Measurements from ENCODE around the gene FANCC.

Gene FANCC

DNA sequence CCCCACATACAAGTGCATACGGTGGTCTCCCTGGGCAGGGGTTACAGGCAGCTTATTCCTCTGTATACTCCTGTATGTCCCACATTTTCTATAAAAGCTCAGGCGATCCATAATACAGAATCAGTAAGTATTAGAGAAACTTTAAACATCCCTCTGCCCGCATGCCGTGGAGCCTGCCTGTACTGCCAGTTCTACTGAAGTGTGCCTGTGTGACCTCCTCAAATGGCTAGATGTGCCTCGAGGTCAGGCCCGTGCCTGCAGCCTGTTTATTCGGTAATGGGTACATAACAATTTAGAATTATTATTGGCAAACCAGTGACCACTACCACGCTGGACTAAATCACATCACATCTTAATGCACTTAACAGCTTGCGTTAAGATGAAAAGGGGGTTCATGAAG, 190.8 kb downstream of the FANCC start:
- no peak overlapping the region for H3K4me3 Mint-ChIP-seq
- peaks cover 2% of the 10 kb centered on the region for H3K4me1 Mint-ChIP-seq
- H3K27ac Mint-ChIP-seq = no peak overlapping the region
- CTCF ChIA-PET = interaction anchor here (0.6 to 8.3 kb wide), 10 partner anchors 10 to 457 kb away, joined by 3 to 164 read pairs (median 7); no protein-coding TSS in a partner anchor
- no peaks in the 10 kb centered on the region for H3K9me3 Mint-ChIP-seq
- H3K27me3 Mint-ChIP-seq = peaks cover 4% of the 10 kb centered on the region
- no peak for DNase-seq
- H3K36me3 Mint-ChIP-seq = no peaks in the 10 kb centered on the region

DNA sequence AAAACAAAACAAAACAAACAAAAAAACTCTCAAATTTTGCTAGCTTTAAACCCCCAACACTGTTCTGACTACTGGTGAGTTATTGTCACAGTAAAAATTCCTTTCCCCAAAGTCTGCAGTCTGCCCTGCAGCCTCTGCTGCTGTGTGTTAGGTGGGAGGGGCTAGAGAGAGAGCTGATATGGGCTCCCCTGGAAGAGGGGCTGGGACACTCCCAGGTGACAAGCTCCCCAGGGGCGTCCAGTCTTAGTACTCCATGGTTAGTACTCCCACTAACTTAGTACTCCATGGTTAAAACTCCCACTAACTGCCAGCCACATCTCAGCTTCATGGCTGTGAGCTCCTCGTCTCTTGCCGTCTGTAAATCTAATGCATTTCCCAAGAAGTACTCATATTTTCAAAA, 191.9 kb downstream of the FANCC start:
- H3K4me1 Mint-ChIP-seq = peaks cover 2% of the 10 kb centered on the region
- H3K4me3 Mint-ChIP-seq = no peak overlapping the region
- H3K27ac Mint-ChIP-seq = no peak overlapping the region
- CTCF ChIA-PET = interaction anchor here (0.8 to 8.3 kb wide), 8 partner anchors 8 to 456 kb away, joined by 3 to 164 read pairs (median 6); no protein-coding TSS in a partner anchor
- no peaks in the 10 kb centered on the region for H3K9me3 Mint-ChIP-seq
- DNase-seq = no peak
- no peaks in the 10 kb centered on the region for H3K27me3 Mint-ChIP-seq
- H3K36me3 Mint-ChIP-seq = no peaks in the 10 kb centered on the region

DNA sequence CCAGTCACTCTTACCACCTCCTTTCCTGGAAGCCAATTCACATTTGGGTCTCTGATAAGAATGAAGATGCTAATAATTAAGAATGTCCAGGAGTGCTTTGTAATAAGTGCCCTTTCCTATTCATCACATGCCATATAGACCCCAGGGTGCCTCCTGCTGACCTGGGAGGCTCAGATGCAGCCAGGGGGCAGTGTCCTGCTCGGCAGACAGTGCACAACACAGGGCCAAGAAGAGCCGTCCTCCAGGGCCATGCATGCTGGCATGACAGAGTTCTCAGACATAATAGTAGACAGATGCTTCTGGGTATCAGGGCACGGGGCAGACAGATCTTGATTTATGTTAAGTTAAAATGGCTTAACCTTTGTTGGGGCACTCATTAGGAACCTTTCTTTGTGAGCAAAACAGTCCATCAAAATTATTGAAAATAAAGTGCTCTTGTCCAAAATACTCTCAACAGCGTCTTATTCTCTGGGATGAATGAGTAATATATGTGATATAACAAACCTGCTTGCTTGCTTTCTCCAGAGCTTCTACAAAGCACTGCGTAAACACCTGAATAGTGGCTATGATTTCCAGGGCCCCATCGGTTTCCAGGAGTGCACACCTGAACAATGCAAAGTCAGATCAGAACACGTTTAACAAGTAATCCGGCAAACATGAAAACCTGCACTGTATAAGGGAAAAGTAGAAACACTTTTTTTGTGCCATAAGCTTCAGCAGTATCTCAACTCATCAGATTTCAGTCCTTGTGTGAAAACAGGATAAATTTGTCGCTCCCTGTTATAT, 192.7 kb downstream of the FANCC start:
- CTCF ChIA-PET = interaction anchor here (0.8 to 8.3 kb wide), 5 partner anchors 9 to 443 kb away, joined by 3 to 164 read pairs (median 4); no protein-coding TSS in a partner anchor

DNA sequence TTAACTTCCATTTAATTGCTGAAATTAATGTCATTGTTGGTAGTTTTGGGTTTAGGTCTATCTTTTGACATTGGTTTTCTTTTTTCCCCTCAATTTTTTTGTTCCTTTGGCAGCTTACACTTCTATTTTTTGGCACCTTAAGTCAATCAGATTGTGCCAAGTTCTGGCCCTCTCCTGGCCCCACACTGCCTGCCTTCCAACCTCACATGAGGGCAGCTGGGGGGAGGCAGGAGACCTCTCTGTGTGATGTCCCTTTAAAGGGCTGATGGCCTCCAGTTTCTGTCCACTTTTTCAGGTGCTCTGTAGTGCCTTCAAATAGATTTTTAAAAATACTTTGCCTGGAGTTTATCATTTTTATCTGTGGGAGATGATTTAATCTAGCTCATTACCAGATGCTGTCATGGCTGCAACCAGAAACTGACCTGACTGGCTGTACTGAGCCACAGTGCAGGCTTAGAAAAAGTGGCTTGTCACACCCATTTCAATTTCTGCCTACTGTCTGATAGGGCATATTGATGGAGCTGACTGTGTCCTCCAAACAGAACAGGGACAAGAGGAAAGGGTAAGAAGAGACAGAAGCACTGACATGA, 196.6 kb downstream of the FANCC start:
- H3K27ac Mint-ChIP-seq = no peak overlapping the region
- H3K27me3 Mint-ChIP-seq = no peaks in the 10 kb centered on the region
- no peaks in the 10 kb centered on the region for H3K4me1 Mint-ChIP-seq
- CTCF ChIA-PET = interaction anchor here (1.0 kb wide), 1 partner anchor 203 kb away, joined by 3 read pairs; no protein-coding TSS in a partner anchor
- no peaks in the 10 kb centered on the region for H3K9me3 Mint-ChIP-seq
- no peak overlapping the region for H3K4me3 Mint-ChIP-seq
- DNase-seq = no peak
- no peaks in the 10 kb centered on the region for H3K36me3 Mint-ChIP-seq

More for the DNA sequence above, 192.7 kb downstream of the FANCC start:
- H3K4me1 Mint-ChIP-seq = peaks cover 2% of the 10 kb centered on the region
- DNase-seq = no peak
- no peaks in the 10 kb centered on the region for H3K27me3 Mint-ChIP-seq
- no peaks in the 10 kb centered on the region for H3K36me3 Mint-ChIP-seq
- no peak overlapping the region for H3K27ac Mint-ChIP-seq
- H3K9me3 Mint-ChIP-seq = no peaks in the 10 kb centered on the region
- H3K4me3 Mint-ChIP-seq = no peak overlapping the region

DNA sequence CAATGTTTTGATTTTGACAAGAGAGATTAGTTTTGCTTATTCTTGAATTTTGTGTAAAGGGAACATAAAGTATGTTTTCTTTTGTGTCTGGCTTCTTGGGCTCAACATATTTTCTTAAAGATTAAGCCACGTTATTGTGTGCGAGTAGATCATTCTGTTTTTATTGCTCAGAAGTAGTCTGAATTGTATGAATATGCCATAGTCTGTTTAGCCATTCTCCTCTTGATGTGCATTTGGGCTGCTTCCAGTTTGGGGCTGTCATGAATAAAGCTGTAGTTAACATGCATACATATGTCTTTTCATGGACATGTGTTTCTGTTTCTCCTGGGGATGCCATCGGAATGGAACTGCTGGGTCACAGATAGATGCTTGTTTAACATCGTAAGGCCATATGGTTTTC, 198.9 kb downstream of the FANCC start:
- no peaks in the 10 kb centered on the region for H3K9me3 Mint-ChIP-seq
- DNase-seq = no peak

DNA sequence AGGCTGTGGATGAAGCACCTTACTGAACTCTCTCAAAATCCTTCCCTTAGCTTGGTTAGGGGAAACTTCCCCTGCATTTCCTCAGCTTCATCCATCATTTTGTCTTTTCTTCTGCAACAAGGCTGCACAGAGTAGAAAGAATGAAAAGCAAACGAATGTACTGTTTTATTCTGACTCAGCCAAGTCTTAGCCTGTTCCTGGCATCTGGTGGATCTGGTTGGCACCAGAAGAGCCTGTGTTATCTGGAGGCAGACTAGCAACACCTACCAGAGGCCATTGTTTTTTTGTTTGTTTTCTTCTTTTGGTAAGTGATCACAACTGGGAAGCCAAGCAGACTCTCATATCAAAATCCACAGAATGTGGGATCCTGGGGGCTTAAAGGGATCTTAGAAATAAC, 200.7 kb downstream of the FANCC start:
- H3K9me3 Mint-ChIP-seq = no peaks in the 10 kb centered on the region
- H3K4me1 Mint-ChIP-seq = no peaks in the 10 kb centered on the region
- DNase-seq = no peak
- CTCF ChIA-PET = interaction anchor here (0.7 to 4.3 kb wide), 3 partner anchors 11 to 448 kb away, joined by 3 to 13 read pairs (median 4); no protein-coding TSS in a partner anchor
- H3K27me3 Mint-ChIP-seq = no peaks in the 10 kb centered on the region
- no peaks in the 10 kb centered on the region for H3K36me3 Mint-ChIP-seq
- no peak overlapping the region for H3K4me3 Mint-ChIP-seq
- no peak overlapping the region for H3K27ac Mint-ChIP-seq

More for the DNA sequence above, 198.9 kb downstream of the FANCC start:
- no peaks in the 10 kb centered on the region for H3K4me1 Mint-ChIP-seq
- H3K27ac Mint-ChIP-seq = no peak overlapping the region
- H3K36me3 Mint-ChIP-seq = no peaks in the 10 kb centered on the region
- no peak overlapping the region for H3K4me3 Mint-ChIP-seq
- CTCF ChIA-PET = interaction anchor here (2.1 to 4.3 kb wide), 2 partner anchors 9 to 437 kb away, joined by 7 to 13 read pairs; no protein-coding TSS in a partner anchor
- no peaks in the 10 kb centered on the region for H3K27me3 Mint-ChIP-seq

DNA sequence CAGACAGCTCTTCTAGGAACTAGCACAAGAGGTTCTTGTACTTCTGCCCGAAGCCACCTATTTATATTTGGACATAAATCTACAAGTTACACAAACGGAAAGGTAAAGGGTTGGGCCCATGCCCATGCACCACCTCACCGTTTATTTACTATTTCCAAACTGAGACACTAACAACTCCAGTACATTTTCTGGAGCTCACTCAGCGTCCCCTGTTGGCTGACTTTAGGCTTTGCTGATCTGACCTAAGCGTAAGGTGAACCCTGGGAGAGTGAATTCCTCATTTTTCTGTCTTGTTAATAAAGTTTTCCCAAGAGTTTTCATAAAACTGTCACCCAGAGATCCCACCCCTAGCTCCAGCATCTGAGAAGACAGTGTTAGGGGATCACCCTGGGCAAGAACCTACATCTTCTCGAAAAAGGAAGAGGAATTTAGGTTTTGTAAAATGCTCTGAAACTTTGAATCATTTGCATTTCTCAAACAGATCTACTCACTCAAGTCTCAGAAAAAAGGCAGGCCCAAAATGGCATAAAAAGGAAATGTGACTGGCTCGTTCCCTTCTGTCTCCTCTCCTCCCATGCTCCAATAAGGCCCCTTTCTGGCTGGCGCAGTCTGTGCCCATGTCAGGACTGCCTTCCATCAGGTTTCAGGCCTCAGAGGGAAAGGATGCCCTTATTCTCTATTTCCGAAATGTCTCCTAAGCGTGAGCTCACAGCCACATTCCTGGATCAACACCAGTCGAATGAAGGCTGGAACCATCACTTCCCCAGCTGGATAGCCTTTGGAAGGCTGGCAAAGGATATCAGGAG, 201.3 kb downstream of the FANCC start:
- DNase-seq = no peak
- CTCF ChIA-PET = interaction anchor here (0.7 to 4.3 kb wide), 2 partner anchors 12 to 435 kb away, joined by 4 to 13 read pairs; no protein-coding TSS in a partner anchor
- Mint-ChIP-seq H3K27me3 (no peaks in the 10 kb centered on the region), H3K4me3 (no peak overlapping the region), H3K27ac (no peak overlapping the region), H3K9me3 (no peaks in the 10 kb centered on the region), H3K36me3 (no peaks in the 10 kb centered on the region), H3K4me1 (no peaks in the 10 kb centered on the region)

DNA sequence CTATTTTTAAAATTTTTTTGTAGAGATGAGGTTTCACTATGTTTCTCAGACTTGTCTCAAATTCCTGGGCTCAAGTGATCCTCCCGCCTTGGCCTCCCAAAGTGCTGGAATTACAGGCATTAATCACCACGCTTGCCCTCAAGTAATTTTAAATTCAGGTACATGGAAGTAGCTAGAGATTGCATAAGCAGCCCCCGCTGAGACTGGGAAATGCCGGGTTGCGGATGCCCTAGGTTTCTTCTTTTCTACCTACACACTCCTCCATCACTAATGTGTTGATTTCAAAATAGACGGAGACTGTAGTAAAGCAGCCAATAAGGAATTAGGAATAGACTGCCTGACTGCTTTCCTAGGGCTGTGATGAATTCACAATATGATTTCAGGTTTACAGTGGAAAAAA, 202.4 kb downstream of the FANCC start:
- H3K9me3 Mint-ChIP-seq = no peaks in the 10 kb centered on the region
- no peaks in the 10 kb centered on the region for H3K27me3 Mint-ChIP-seq
- CTCF ChIA-PET = interaction anchor here (4.3 kb wide), 1 partner anchor 13 kb away, joined by 13 read pairs; no protein-coding TSS in a partner anchor
- no peak overlapping the region for H3K27ac Mint-ChIP-seq
- DNase-seq = no peak
- H3K4me3 Mint-ChIP-seq = no peak overlapping the region
- no peaks in the 10 kb centered on the region for H3K4me1 Mint-ChIP-seq
- no peaks in the 10 kb centered on the region for H3K36me3 Mint-ChIP-seq

DNA sequence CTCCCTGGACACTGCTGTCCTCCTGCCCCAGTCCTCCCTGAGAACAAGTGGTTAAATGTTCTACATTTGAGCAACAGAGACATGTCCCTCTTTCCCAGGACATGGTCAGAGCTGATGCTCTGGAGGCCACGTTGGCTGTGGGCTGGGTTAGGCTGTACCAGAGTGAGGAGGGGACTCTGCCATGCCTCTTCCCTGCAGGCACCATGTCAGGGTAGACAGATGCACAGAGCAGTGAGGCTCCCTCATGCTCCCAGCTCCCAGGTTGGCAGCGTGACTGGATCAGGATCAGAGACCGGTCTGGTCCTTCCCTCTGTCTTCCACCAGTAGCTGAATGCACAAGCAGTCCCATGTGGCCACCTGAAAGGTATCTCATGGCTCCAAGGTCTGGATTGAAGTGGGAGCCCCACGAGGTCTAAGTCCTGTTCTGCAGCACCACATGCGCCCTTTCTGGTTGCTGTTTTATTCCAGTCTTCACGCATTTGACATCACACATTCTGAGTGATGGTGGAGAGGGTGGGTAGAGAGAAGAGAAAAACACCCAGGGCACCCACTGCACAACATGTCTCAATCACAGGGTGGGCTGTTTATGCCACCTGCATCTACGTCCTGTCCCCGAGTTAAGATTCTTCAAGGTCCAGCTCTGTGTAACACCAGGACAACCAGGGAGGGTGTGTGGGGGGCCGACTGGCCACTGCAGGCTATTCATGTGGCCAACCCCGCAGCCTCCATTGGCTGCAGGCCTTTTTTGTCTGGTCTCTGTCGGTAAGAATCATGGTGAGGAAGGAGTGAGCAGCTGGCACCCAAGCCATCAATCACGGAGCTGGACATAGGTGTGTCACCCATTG, 204.9 kb downstream of the FANCC start:
- Mint-ChIP-seq H3K9me3 (no peaks in the 10 kb centered on the region), H3K36me3 (no peaks in the 10 kb centered on the region), H3K27me3 (no peaks in the 10 kb centered on the region), H3K4me1 (no peaks in the 10 kb centered on the region), H3K27ac (no peak overlapping the region), H3K4me3 (no peak overlapping the region)
- CTCF ChIA-PET = interaction anchor here (0.8 kb wide), 1 partner anchor 13 kb away, joined by 3 read pairs; no protein-coding TSS in a partner anchor
- DNase-seq = no peak

DNA sequence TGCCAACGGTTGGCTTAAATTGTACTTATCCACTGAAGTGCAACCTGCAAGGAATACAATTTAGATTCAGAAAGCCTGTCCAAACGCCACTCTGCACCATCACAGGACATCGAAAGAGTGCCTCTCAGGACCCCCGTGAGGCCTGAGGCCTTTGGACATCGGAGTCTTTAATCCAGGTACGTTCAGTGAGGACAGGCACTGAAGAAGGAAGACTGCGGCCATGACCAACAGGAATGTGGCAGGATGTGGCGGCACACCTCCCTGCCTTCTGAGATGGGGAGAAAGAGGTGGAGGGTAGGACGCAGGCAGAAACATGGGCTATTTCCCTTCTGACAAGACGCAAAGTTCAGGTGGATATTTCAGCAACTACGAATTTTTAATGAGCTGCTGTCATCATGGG, 205.8 kb downstream of the FANCC start:
- CTCF ChIA-PET = no interaction called here
- H3K9me3 Mint-ChIP-seq = no peaks in the 10 kb centered on the region
- no peak overlapping the region for H3K27ac Mint-ChIP-seq
- no peaks in the 10 kb centered on the region for H3K27me3 Mint-ChIP-seq
- H3K4me1 Mint-ChIP-seq = no peaks in the 10 kb centered on the region
- DNase-seq = no peak
- peaks cover 1% of the 10 kb centered on the region for H3K36me3 Mint-ChIP-seq
- no peak overlapping the region for H3K4me3 Mint-ChIP-seq

DNA sequence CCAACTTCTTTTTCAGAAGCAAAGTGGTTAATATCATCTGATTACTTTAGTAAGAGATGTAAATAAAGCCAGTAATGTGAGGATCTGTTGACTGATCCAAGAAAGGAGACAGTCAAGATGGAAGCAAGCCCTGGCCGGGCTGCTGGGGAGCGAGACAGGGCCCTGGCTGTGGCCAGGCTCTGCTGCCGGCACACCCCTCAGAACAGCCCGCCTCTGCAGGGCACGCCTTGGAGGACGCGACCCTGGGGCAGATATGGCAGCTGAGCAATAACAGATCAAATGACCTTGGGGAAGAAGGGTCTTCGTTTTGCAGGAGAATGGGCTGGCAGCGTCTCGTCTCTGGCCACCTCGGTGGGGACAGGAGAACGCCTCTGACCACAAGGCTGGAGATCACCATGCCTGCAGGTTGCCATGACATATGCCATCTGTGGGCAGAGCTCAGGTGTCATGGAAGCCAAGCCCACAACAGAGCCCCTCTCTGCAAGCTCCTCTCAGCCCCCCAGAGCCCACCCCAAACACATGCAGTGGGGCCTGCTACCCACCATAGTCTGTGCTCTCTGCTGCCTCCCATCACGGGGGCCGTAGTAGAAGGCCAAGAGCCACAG, 206.5 kb downstream of the FANCC start:
- H3K9me3 Mint-ChIP-seq = no peaks in the 10 kb centered on the region
- DNase-seq = no peak
- peaks cover 1% of the 10 kb centered on the region for H3K36me3 Mint-ChIP-seq
- H3K4me1 Mint-ChIP-seq = no peaks in the 10 kb centered on the region
- no peak overlapping the region for H3K4me3 Mint-ChIP-seq
- no peaks in the 10 kb centered on the region for H3K27me3 Mint-ChIP-seq
- CTCF ChIA-PET = no interaction called here
- H3K27ac Mint-ChIP-seq = no peak overlapping the region

DNA sequence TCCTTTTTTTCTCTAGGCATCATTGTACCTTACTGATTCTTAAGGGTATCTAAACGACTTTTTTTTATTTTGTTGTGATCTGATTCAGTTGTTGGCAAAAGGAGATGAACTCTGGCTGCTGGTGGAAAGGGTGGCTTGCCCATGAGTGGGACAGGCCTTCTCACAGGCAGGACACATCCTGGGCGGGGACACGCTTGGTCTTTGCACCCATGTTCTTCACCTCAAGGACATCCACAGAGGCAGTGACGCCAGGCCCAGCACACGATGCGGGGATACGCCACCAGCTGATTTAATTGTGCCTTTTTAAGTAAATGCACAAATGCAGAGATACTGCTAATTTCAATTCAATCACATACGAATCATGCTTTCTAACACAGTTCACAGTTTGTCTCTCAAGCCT, 208.1 kb downstream of the FANCC start:
- Mint-ChIP-seq H3K36me3 (peaks cover 1% of the 10 kb centered on the region), H3K4me3 (no peak overlapping the region), H3K27me3 (no peaks in the 10 kb centered on the region), H3K27ac (no peak overlapping the region), H3K9me3 (no peaks in the 10 kb centered on the region), H3K4me1 (no peaks in the 10 kb centered on the region)
- no peak for DNase-seq
- CTCF ChIA-PET = interaction anchor here (1.0 kb wide), 1 partner anchor 58 kb away, joined by 3 read pairs; no protein-coding TSS in a partner anchor

DNA sequence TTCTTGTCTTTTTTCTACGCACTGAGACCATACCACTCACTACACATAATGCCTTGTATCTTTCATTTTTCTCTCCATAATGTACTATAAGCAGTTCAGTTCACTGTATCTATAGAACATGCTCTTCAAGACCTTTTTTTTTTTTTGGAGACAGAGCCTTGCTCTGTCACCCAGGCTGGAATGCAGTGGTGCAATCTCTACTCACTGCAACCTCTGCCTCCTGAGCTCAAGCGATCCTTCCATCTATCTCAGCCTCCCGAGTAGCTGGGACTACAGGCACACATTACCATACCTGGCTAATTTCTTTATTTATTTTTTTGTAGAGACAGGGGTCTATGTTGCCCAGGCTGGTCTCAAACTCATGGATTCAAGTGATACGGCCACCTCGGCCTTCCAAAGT, 208.7 kb downstream of the FANCC start:
- CTCF ChIA-PET = no interaction called here
- no peak overlapping the region for H3K27ac Mint-ChIP-seq
- no peak overlapping the region for H3K4me3 Mint-ChIP-seq
- H3K4me1 Mint-ChIP-seq = no peaks in the 10 kb centered on the region
- no peaks in the 10 kb centered on the region for H3K27me3 Mint-ChIP-seq
- DNase-seq = no peak
- no peaks in the 10 kb centered on the region for H3K9me3 Mint-ChIP-seq
- H3K36me3 Mint-ChIP-seq = peaks cover 1% of the 10 kb centered on the region
